GM21515 (cell line): ENCODE data around the gene MB.
"Not testable (repeated sequence)": the region's sequence is repeated elsewhere in the genome, so short reads cannot be mapped to it uniquely, and the experiment has no call there.

ENCODE experiments used
- ATAC-seq: cut with Tn5 transposase; IDR thresholded peaks from one replicate; pipeline ENCODE4 v1.9.1; 2021; ENCODE audit not compliant: unreplicated experiment

MB gene

DNA sequence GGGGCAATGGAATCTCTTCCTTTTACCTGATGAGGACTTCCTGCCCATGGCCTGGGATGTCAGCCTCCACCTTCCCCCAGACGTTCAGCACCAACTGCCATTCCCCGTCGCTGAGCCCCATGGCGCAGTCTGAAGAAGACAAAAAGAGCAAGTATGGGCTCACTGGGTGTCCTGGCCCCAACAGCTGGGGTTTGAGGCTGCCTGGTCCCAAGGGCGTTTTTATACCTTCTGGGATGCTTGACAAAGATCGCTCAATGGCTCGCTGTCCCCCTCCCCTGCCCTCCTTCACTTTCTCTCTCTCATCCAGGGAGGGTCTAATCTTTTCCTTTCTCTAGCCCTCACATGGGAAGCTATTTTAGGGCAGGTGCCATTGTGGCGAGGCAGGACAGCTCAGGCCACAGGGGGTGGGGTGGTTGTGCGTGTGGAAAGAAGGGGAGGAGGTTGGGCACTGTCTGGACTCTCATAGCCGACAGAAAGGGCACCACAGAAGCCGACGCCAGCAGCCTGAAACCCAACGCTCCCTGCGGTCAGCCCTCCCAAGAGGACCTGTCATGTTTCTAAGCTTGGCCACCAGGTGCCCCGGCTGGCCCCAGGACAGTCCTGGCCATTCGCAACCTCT lies at the start of gene MB:
MB (minus strand) TSS at position 193 of the 619 bp plus-strand sequence; CDS start at position 121, 72 bp downstream.
- ATAC-seq, result no peak

DNA sequence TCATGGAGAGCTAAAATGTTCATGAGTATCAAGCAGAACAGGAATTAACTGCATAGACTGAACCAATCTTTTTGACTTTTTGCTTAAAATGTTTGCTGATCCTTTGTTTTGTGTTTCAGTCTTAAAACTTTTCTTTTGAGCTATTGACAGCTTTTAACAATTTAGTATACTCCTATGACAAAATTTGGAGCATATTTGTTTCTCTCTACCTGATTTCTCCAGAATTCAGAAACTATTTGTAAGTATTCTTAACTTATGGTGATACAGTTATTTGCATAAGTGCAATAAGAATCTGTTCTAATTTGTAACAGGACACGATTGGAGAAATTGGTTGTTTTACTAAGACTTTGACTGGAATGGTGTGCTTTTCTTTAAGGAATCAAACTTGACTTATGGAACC lies 49.6 kb upstream of the MB start:
- not testable (repeated sequence) for ATAC-seq

DNA sequence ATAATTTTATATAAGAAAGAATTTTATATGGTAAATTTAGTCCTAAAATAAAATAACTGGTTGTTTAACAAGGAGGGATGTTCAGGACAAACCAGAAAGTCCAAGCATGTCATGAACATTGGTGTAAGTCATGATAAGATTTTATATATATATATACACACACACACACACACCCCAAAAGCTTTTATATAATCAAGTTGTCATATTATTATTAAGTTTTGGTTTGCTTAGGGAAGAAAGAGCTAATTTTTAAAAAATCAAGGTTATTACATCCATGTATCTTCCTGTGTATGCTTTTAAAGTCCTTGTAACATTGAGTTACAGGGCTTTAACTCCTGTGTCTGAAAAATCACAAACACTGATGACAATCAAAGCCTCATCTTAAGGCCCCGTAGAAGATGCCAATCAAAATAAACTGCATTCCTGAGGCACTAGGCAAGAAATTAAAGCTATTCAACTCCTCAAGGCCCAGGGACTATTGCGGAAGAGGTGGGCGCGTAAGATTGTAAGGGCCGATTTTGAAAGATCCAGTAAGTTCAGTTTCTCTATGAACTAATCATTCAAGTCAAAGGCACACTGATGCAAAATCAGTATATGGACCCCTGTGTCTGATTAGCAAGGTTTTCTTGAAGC lies 47.9 kb upstream of the MB start:
- ATAC-seq, result no peak

DNA sequence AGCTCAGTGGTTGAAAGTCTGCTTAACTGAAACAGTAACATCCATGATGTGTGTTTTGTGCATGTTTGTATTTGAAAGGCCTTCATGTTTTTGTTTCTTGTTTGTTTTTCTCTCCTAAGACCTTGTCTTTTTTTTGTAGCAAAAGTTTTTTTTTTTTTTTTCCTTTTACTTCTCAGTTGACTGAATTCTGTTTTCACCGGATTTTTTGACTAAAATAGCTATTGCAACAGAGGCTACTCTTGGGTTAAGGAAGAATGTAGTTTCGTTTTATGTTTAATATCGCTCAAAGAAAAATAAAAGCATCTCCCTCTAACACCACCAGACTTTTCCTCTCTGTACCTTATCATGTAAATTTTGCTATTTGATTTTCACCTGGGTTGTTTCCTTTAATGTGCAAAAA lies 46.2 kb upstream of the MB start:
- no peak for ATAC-seq

DNA sequence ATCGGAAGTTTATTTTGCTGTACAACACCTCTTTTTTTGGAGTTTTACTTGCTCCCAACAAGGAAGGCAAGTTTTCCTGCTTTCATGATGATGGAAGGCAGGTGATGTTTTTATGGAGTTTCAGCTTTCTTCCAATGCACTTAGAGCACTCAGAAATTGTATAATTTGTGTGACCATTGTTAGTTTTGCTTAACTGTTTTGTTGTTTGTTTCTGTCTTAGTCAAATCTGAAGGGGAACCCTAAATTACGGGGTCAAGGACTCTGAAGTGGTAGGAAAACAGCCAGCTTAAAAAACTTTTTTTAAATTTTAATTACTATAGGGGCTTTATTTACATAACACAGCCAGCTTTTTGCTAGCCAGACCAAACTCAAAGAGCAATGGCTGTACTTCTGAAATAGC lies 45.8 kb upstream of the MB start:
- no peak for ATAC-seq

DNA sequence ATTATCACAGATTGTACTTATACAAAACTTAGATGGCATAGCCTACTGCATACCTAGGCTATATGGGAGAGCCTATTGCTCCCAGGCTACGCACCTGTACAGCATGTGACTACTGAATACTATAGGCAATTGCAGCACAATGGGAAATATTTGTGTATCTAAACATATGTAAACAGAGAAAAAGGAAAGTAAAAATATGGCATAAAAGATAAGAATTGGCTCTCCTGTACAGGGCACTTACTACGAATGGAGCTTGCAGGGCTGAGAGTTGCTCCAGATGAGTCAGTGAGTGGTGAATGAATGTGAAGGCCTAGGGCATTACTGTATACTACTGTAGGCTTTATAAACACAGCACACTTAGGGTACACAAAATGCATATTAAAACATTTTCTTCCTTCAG lies 44.3 kb upstream of the MB start:
- no peak for ATAC-seq

DNA sequence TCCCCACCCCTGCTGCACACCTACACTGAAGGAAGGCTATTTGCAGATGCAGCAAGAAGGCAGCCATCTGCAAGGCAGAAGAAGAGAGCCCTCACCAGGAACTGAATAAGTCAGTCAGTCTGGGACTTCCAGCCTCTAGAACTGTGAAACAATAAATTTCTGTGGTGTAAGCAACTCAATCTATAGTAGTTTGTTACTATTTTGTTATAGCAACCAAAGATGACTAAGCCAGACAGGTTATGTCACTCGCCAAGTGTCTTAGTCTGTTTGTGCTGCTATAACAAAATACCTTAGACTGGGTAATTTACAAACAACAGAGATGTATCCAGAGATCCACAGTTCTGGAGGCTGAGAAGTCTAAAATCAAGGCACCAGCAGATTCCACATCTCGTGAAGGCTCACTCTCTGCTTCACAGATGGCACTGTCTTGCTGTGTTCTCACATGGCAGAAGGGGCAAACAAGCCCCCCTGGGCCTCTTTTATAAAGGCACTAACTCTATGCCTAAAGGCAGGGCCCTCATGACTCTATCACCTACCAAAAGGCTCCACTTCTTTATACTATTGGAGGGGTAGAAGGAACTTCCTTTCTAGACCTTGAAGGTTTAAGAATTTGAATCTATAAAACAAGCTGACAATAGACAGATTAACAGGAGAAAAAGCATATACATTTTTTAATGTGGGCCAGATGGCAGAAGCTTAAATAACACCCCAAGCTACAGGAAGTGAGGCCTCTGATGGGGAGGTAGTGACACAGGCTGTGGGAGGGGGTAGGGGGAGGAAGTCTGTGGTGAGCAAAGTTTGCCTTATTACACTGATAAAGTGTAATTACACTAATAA lies 43.4 kb upstream of the MB start:
- no peak for ATAC-seq

DNA sequence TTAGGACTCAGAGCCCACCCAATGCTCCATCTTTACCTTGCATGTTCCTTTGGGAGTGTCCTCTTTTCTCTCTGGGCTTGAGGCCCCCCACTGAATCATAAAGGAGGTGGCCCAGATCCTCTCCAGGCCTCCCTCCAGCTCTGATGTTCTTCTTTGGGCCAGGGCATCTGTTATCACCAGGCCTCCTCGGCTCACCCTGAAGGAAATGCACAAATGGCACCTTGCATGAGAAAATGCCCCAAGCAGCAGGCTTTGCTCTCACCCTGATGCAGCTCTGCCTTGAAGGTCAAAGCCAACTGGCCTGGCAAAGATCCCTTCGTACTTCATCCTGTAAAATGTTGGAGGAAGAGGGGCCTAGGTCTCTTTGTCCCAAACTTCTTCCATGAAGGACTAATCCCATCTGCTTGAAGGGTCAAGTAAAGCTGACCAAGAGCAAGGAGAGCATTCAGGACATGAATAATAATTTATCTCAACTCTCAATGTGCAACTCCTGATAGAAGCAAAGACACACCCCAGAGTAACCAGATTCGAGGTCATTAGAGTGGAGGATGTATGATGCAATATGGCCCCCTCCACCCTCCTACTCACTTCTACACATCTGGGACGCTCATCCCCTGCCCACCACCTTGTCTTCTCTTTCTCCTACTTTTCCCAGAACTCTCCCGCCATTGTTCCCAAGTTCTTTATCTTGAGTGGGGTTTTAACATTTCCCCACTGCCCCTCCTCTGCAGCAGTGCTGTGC lies 40.6 kb upstream of the MB start:
- ATAC-seq, result no peak

DNA sequence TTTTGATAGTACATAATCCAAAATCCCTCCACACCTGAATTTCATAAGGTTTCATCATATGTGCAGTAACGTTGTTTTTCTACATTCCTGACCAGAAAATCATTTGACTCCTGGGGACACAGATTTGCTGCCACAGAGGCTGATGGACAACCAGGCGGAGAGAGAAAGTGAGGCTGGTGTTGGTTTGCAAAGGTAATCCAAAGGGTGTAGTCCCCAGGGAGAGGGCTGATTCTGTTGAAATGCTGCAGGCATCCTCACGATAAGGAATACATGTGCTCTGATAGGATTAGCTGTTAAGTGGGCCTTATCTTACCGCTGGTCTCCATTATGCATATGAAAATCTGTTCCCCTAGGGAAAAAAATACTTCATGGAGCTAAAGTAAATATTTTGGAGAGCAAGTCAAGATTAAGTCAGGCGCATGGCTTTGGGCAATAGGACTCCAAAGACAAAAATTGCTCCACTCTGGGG lies 39.2 kb upstream of the MB start:
- no peak for ATAC-seq

DNA sequence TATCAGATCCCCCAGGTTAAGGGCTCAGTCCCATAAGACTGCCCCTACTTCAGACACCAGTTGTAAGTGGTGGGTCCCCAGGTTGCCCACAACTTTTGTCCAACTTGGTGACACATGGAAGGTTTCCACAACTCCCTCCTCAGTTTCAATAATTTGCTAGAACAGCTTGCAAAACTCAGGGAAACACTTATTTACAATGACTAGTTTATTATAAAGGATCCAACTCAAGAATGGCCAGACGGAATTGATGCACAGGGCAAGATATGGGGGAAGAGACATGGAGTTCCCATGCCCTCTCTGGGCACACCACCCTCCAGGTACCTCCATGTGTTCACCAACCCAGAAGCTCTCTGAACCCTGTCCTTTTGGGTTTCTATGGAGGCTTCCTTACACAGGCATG lies 36.7 kb upstream of the MB start:
- no peak for ATAC-seq

DNA sequence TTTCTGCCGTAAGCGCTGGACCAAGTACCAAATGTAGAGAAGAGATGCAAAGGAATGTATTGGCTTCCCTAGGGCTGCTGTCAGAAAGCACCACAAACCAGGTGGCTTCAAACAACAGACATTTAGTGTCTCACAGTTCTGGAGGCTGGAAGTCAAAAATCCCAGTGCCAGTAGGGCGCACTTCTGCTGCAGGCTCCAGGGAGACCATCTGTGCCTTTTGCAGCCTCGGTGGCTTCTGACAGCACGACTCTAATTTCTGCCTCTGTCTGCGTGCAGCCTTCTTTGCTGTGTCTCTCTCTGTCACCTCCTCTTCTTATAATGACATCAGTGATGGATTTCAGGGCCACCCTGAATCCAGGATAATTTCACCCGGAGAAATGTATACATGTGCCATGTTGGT lies 34.0 kb upstream of the MB start:
- no peak for ATAC-seq

DNA sequence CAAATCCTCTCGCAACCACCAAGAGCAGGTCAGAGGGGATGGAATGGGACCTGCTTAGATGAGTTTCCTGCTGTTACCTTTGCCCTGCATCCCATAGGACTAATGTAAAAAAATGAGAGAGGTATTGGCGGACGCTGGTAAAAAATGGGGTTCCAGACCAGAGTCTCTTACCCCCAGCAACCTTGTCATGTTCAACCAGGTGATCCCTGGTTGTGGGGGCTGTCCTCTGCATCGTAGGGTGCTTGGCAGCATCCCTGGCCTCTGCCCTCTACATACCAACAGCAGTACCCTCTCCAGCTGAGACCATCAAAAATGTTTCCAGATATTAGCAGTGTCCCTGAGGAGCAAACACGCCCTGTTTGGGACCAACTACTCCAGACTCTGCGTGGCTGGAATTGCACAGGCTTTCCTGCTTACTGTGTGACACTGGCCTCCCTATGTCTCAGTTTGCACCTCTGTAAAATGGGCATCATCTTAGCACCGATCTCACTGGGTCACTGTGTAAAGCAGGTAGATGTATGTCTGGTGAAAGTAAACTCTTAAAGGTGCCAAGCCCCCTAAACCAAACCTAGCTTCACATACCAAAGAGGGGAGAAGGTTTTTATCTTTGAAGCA lies 32.6 kb upstream of the MB start:
- ATAC-seq, result no peak

DNA sequence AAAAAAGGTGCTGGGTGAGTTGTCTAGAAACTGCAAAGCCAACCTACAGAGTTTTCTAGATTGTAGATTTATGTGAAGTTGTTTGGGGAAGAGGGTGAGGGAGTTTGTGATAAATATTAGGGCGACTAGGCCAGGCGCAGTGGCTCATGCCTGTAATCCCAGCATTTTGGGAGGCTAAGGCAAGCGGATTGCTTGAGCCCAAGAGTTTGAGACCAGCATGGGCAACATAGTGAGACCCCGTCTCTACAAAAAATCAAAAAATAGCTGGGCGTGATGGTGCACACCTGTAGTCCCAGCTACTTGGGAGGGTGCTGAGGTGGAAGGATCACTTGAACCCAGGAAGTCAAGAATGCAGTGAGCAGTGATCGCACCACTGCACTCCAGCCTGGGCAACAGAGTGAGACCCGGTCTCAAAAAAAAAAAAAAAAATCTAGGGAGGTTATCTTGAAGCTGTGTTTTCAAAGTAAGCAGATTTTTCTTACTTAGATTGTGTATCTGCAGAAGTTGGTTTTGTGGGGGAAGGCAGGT lies 32.0 kb upstream of the MB start:
- no peak for ATAC-seq

DNA sequence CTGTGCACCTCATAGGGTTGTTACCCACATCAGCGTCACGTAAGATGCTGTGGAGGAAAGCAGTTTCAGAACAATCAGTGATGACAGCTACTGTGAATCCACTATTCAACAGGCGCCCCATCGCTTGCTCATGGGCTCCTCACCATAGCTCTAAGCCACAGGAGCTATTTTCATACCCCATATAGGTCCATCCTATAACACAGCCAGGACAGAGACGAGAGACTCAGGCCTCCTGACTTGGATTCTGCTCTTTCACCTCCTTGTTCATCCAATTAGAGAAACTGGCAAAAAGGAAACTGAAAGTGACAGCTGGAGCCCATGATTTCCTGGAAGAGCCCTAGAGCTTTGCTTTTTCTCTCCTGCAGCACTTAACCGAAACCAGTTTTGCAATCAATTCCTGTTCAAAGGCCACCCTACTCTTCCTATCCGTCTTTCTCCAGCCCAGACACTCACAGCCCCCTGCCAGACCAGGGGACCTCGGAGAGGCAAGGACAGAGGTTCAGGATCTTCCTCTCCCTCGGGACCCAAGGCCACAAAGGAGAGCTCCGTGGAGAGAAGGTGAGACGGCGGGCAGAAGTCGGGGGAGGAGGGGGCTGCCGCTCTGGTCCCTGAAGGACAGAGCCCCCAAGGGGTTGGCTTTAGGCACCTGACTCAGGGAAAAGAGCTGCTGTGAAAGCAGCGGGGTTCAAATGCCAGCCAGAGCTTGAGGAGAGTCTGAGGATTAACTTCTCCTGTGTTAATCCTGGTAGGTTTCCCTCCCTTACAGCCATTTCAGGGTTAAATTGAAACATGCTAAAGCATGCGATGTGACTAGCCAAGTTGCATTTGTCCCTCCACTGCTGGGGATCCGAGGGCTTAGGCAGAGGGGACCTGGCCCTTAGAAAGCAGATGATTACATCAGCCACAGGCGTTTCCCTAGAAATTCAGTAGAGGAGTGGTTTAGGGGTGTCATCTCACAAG lies 31.2 kb upstream of the MB start, which contains the start of gene APOL6:
APOL6 (plus strand) TSS at position 381 of the 960 bp plus-strand sequence. CDS start 7,980 bp downstream, outside the sequence.
- peak; percentile 58 for ATAC-seq

DNA sequence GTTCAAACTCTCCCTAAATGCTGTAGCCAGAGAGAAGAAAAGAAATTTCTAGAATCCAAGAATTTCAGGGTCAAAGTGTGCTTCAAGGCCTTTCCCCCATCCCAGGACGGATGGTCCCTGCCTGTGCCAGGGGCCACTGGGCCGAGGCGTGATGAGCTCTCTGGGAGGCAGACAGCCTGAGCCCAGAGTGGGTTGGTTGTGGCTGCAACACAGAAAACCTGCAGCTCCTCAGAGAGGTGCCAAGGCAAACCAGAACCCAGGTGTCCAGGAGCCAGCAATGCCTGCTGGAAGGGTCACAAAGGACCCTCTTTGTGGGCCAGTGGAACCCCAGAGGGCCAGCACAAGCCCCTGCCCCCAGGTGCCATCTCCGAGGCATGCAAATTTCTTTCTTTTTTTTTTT lies 28.5 kb upstream of the MB start:
- no peak for ATAC-seq

DNA sequence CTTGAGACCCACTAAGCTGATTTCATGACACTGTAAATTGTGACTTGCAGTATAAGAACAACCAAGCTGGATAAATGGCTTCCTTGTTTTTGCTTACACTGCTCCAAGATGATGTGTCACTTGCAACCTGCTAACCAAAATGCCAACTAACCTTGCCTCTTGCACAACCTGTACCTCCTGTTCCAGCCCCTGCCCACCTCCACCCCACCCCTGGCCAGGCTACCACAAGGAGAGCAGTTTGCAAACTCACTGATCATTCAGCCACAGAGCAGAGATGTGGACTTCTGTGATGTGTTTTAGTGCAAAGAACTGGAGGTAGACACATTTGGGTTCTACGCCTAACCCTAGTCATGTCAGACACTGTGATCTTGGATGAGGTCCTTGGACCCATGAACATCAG lies 26.9 kb upstream of the MB start:
- ATAC-seq, result no peak

DNA sequence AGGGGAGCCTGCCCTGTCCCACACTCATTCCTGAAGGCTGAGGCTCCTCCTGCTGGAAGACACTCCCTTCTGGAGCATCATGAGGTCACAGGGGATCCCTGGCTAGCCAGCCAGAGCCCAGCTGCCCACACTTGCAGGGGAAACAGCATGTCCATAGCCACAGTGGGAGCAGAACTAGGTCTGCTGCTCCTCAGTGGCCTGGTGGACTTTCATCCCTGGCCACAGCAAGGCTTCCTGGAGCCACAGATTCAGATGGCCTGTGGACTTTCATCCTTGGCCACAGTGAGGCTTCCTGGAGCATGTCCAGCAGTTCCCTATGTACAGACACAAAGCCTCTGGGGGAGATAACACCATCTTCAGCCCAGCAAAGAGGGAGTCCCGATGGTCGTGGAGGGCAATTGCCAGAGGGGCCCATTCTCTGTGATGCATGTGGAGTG lies 25.2 kb upstream of the MB start:
- no peak for ATAC-seq

DNA sequence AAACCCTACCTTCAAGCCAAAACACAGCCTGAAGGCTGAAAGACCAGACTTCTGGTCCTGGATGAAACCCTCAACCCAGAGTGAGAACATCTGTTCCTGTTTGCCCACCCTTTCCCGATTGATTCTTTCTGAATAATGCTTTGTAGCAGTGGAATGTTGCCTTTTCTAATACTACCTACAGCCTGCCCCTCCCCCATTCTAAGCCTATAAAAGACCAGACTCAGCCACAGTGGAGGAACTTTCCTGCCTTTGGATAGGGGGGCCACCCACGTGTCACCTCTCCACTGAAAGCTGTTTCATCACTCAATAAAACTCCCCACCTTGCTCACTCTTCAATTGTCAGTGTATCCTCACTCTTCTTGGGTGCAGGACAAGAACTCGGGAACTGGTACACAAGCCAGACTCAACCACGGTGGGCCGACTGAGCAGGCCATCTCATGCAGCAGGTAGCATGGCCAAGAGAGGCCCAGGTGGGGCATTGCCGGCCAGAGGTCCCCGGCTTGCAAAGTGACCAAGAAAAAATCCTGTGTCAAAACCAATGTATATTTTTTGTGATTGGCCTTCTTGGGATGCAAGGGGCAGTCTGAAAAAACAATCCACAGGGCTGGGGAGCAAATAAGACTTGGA lies 24.5 kb upstream of the MB start:
- no peak for ATAC-seq

DNA sequence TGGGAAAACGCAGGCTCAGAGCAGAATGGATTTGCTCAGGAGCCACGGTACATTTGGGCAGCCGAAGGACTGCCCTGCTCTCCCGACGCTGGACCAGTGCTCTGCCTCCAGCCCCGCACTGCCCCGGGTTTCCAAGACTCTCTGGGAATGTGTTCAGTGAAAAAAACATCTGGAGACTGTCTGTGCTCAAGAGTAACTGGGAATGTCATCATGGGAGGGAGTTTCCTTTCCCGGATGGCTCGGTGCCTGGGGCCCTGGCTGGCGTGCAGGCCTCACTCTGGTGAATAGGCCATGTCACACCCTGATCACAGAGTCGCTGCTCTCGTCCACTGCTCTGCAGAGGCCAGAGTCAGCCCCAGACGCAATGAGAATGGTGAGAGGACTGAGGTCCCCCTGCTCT lies 21.3 kb upstream of the MB start:
- ATAC-seq, result no peak
